ENCODE measurements around the gene AP1M2.

Gene AP1M2

GRCh38 chr19:10580979-10581631, 6.0 kb downstream of the AP1M2 start (continued):
- TF ChIP-seq ZNF692 (tag by site-specific recombination; IDR thresholded peaks at IDR 0.05) (peak; percentile 87), CTCF (tag by site-specific recombination; IDR thresholded peaks at IDR 0.05) (peak; percentile 94), ZNF132 (tag by site-specific recombination; IDR thresholded peaks at IDR 0.05; ENCODE audit: borderline replicate concordance) (no peak), ZBTB48 (tag by site-specific recombination; IDR thresholded peaks at IDR 0.05) (0 out of 2 replicates have a peak, but pooled peaks have one; percentile 53), ZEB2 (tag by site-specific recombination; IDR thresholded peaks at IDR 0.05) (0 out of 2 replicates have a peak, but pooled peaks have one; percentile 40), ZBTB8A (tag by site-specific recombination; IDR thresholded peaks at IDR 0.05) (peak; percentile 33; the same call in 1 of the 2 replicates), ZFP69B (tag by site-specific recombination; IDR thresholded peaks at IDR 0.05) (peak; percentile 59; the same call in 1 of the 2 replicates), ZNF561 (tag by site-specific recombination; IDR thresholded peaks at IDR 0.05; ENCODE audit: borderline replicate concordance) (no peak)

DNA sequence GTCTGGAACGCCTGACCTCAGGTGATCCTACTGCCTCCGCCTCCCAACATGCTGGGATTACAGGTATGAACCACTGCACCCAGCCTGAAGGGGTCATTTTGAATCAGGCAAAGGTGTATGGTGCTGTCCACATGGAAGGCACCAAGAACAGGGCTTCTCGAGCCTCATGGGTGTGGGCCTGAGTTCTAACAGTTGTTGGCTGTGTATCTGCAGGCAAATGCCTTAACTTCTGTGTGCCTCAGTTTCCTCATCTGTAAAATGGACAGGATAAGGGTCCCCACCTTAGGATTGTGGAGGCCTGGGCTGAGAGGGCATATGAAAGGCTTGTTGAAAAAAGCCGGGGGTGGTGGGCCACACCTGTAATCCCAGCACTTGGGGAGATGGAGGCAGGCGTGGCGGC, 9.2 kb downstream of the AP1M2 start:
- Histone ChIP-seq H3K9me3 (ENCODE audit: control insufficient read depth, insufficient read depth, low read depth, low read length) (no peaks in the 10 kb centered on the region), H3K36me3 (ENCODE audit: control insufficient read depth in 2 of 2, insufficient read depth in 1 of 2, low read length in 2 of 2) (no peaks in the 10 kb centered on the region), H3K27ac (ENCODE audit: extremely low read depth, low read depth, low read length) (no peak overlapping the region), H3K4me3 (ENCODE audit: low read depth, low read length) (no peak overlapping the region), H3K4me1 (ENCODE audit: control insufficient read depth, insufficient read depth, low read length) (no peaks in the 10 kb centered on the region)
- TF ChIP-seq ZNF664 (tag by site-specific recombination; IDR thresholded peaks at IDR 0.05) (no peak), PRDM10 (tag by site-specific recombination; IDR thresholded peaks at IDR 0.05) (peak; percentile 56)
- POLR2A ChIA-PET: no interaction called here
- CTCF ChIA-PET: interaction anchor here (0.7 to 7.9 kb wide), 4 partner anchors 14 to 120 kb away, joined by 5 to 243 read pairs (median 87); partner anchors contain the start of gene QTRT1

GRCh38 chr19:10575011-10575716, 11.9 kb downstream of the AP1M2 start:
- CTCF ChIA-PET: interaction anchor here (1.1 to 1.4 kb wide), 2 partner anchors 91 to 125 kb away, joined by 3 to 6 read pairs; no protein-coding TSS in a partner anchor
- Histone ChIP-seq H3K36me3 (ENCODE audit: control insufficient read depth in 2 of 2, insufficient read depth in 1 of 2, low read length in 2 of 2) (no peaks in the 10 kb centered on the region), H3K9me3 (ENCODE audit: control insufficient read depth, insufficient read depth, low read depth, low read length) (no peaks in the 10 kb centered on the region), H3K27ac (ENCODE audit: extremely low read depth, low read depth, low read length) (no peak overlapping the region), H3K4me1 (ENCODE audit: control insufficient read depth, insufficient read depth, low read length) (no peaks in the 10 kb centered on the region), H3K4me3 (ENCODE audit: low read depth, low read length) (no peak overlapping the region)
- POLR2A ChIA-PET: interaction anchor here (0.7 to 1.3 kb wide), 3 partner anchors 10 to 172 kb away, joined by 3 to 4 read pairs (median 3); partner anchors contain the start of gene CDC37
- no peak for TF ChIP-seq ZBTB10 (tag by site-specific recombination; IDR thresholded peaks at IDR 0.05)
- TF ChIP-seq, protein P1, sequence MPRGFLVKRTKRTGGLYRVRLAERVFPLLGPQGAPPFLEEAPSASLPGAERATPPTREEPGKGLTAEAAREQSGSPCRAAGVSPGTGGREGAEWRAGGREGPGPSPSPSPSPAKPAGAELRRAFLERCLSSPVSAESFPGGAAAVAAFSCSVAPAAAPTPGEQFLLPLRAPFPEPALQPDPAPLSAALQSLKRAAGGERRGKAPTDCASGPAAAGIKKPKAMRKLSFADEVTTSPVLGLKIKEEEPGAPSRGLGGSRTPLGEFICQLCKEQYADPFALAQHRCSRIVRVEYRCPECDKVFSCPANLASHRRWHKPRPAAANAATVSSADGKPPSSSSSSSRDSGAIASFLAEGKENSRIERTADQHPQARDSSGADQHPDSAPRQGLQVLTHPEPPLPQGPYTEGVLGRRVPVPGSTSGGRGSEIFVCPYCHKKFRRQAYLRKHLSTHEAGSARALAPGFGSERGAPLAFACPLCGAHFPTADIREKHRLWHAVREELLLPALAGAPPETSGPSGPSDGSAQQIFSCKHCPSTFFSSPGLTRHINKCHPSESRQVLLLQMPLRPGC (tag by site-specific recombination; IDR thresholded peaks at IDR 0.05): no peak
- 0 out of 2 replicates have a peak, but pooled peaks have one; percentile 3 for TF ChIP-seq ZNF146 (tag by site-specific recombination; IDR thresholded peaks at IDR 0.05)
- no peak for TF ChIP-seq ZNF426 (tag by site-specific recombination; IDR thresholded peaks at IDR 0.05)
- TF ChIP-seq, protein P2, sequence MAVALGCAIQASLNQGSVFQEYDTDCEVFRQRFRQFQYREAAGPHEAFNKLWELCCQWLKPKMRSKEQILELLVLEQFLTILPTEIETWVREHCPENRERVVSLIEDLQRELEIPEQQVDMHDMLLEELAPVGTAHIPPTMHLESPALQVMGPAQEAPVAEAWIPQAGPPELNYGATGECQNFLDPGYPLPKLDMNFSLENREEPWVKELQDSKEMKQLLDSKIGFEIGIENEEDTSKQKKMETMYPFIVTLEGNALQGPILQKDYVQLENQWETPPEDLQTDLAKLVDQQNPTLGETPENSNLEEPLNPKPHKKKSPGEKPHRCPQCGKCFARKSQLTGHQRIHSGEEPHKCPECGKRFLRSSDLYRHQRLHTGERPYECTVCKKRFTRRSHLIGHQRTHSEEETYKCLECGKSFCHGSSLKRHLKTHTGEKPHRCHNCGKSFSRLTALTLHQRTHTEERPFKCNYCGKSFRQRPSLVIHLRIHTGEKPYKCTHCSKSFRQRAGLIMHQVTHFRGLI (tag by site-specific recombination; IDR thresholded peaks at IDR 0.05): no peak
- TF ChIP-seq ZNF768 (tag by site-specific recombination; IDR thresholded peaks at IDR 0.05): peak; percentile 44; the same call in 1 of the 2 replicates
